H1 (cell line): Measurements from ENCODE around the gene CLTCL1. TPM values are rescaled to one million over a fixed set of nuclear protein-coding genes. Genes with fewer than 3 reads are reported as not detected.

ENCODE experiments used
- CTCF ChIA-PET: fragments of 300-600 bp; sonication (Branson Sonifier 250); formaldehyde crosslinking; loops from one replicate; lab custom pipeline; 2021; ENCODE audit not compliant: partially characterized antibody; lab: Charles Lee
- POLR2A ChIA-PET: fragments of 300-600 bp; sonication (Branson Sonifier 250); formaldehyde crosslinking; loops from one replicate; lab custom pipeline; 2021; ENCODE audit warnings: inconsistent platforms; ENCODE audit not compliant: partially characterized antibody; lab: Charles Lee
- DNase-seq, 2 experiments: peaks; one replicate each; pipeline versions ENCODE4 v3.0.0 to v3.0.0-alpha.2; 2010 to 2022; ENCODE audit warnings: low spot score in 2 of 2, low read depth in 1 of 2, mixed read lengths in 1 of 2
- FAIRE-seq: peaks from 2 replicates; lab custom pipeline; 2011; peaks lifted over from hg19 to GRCh38; lab: Jason Lieb, UNC
- H2AFZ ChIP-seq: 2 replicates; pipeline ENCODE4 v1.8.1; 2012; ENCODE audit warnings: low read length, inconsistent platforms
- H2AK5ac ChIP-seq: 2 replicates; pipeline ENCODE4 v1.6.1; 2013; ENCODE audit warnings: low read depth, low read length
- H2BK120ac ChIP-seq: replicated peaks from 2 replicates; pipeline ENCODE3; 2013; ENCODE audit warnings: low read depth, low read length, inconsistent platforms
- H2BK12ac ChIP-seq: 2 replicates; pipeline ENCODE4 v1.6.1; 2013; ENCODE audit warnings: low read depth, low read length
- H2BK15ac ChIP-seq: 2 replicates; pipeline ENCODE4 v1.6.1; 2013; ENCODE audit warnings: low read length
- H2BK20ac ChIP-seq: 2 replicates; pipeline ENCODE4 v1.6.1; 2013; ENCODE audit warnings: low read length
- H2BK5ac ChIP-seq: 2 replicates; pipeline ENCODE4 v1.6.1; 2013; ENCODE audit warnings: low read depth, low read length
- H3K14ac ChIP-seq: 2 replicates; pipeline ENCODE4 v1.6.1; 2013; ENCODE audit warnings: inconsistent platforms; ENCODE audit not compliant: insufficient read length
- H3K18ac ChIP-seq: 2 replicates; pipeline ENCODE4 v1.6.1; 2013; ENCODE audit warnings: low read length; ENCODE audit errors: extremely low read depth
- H3K23ac ChIP-seq: 2 replicates; pipeline ENCODE4 v1.6.1; 2013; ENCODE audit warnings: inconsistent platforms; ENCODE audit not compliant: insufficient read length
- H3K23me2 ChIP-seq: 2 replicates; pipeline ENCODE4 v1.6.1; 2013; ENCODE audit warnings: low read depth, low read length
- H3K27ac ChIP-seq: 2 replicates; pipeline ENCODE4 v1.6.1; 2011; ENCODE audit warnings: low read depth, low read length, inconsistent platforms
- H3K27me3 ChIP-seq, 4 experiments: replicated peaks in 1 of 4; 1 replicate in 1 of 4; 2 replicates in 3 of 4; pipeline versions ENCODE4 v1.6.1 to v1.8.1; 2011 to 2013; ENCODE audit warnings: low read length in 3 of 4, mild to moderate bottlenecking in 3 of 4, inconsistent platforms in 2 of 4, mixed read lengths in 2 of 4, moderate library complexity in 1 of 4; ENCODE audit not compliant: control insufficient read depth in 3 of 4, insufficient read depth in 3 of 4; ENCODE audit errors: extremely low read depth in 1 of 4
- H3K36me3 ChIP-seq, 4 experiments: 2 replicates each; pipeline versions ENCODE4 v1.6.1 to v1.8.1; 2011 to 2013; ENCODE audit warnings: mild to moderate bottlenecking in 4 of 4, low read length in 3 of 4, moderate library complexity in 2 of 4, control low read depth in 1 of 4, inconsistent platforms in 1 of 4; ENCODE audit not compliant: insufficient read depth in 4 of 4, control insufficient read depth in 2 of 4
- H3K4ac ChIP-seq: replicated peaks from 2 replicates; pipeline ENCODE3; 2013; ENCODE audit warnings: low read length, low read depth, mixed read lengths, inconsistent platforms; ENCODE audit not compliant: insufficient read length
- H3K4me1 ChIP-seq, 4 experiments: replicated peaks in 1 of 4; 1 replicate in 1 of 4; 2 replicates in 3 of 4; pipeline versions ENCODE4 v1.6.1 to v1.8.1; 2011 to 2013; ENCODE audit warnings: low read length in 3 of 4, inconsistent platforms in 2 of 4, mixed read lengths in 1 of 4; ENCODE audit not compliant: insufficient read depth in 4 of 4, control insufficient read depth in 3 of 4
- H3K4me2 ChIP-seq, 2 experiments: 2 replicates each; pipeline versions ENCODE4 v1.6.1 to v1.8.1; 2011 to 2013; ENCODE audit warnings: low read depth in 2 of 2, low read length in 2 of 2, control low read depth in 1 of 2, inconsistent platforms in 1 of 2, mild to moderate bottlenecking in 1 of 2; ENCODE audit not compliant: insufficient read depth in 1 of 2
- H3K4me3 ChIP-seq, 4 experiments: fragments of 200-600, 300-600 bp in 1 of 4; sonication (generic), shearing (Covaris generic), sonication (Bioruptor Twin) in 1 of 4; 2 replicates each; pipeline versions ENCODE4 v1.5.1 to v1.8.1; 2011 to 2016; ENCODE audit warnings: low read length in 4 of 4, low read depth in 3 of 4, control low read depth in 2 of 4, inconsistent platforms in 2 of 4, mild to moderate bottlenecking in 2 of 4, mixed read lengths in 1 of 4, moderate library complexity in 1 of 4; ENCODE audit not compliant: insufficient read depth in 2 of 4; ENCODE audit errors: extremely low read depth in 1 of 4
- H3K56ac ChIP-seq: replicated peaks from 2 replicates; pipeline ENCODE3; 2013; ENCODE audit warnings: low read depth, mild to moderate bottlenecking, mixed read lengths, low read length, inconsistent platforms; ENCODE audit not compliant: insufficient read length
- H3K79me1 ChIP-seq: 2 replicates; pipeline ENCODE4 v1.6.1; 2013; ENCODE audit warnings: low read depth, low read length, control low read depth
- H3K79me2 ChIP-seq, 2 experiments: 2 replicates each; pipeline versions ENCODE4 v1.6.1 to v1.8.1; 2012 to 2013; ENCODE audit warnings: low read length in 2 of 2, mild to moderate bottlenecking in 2 of 2, inconsistent platforms in 1 of 2; ENCODE audit not compliant: insufficient read depth in 2 of 2, control insufficient read depth in 1 of 2
- H3K9ac ChIP-seq, 4 experiments: replicated peaks in 1 of 4; 1 replicate in 1 of 4; 2 replicates in 3 of 4; pipeline versions ENCODE4 v1.6.1 to v1.8.1; 2011 to 2013; ENCODE audit warnings: low read depth in 3 of 4, low read length in 3 of 4, control low read depth in 2 of 4, mild to moderate bottlenecking in 2 of 4, moderate library complexity in 2 of 4, inconsistent platforms in 1 of 4; ENCODE audit errors: extremely low read depth in 1 of 4
- H3K9me3 ChIP-seq, 2 experiments: 2 replicates each; pipeline versions ENCODE4 v1.6.1 to v1.8.1; 2012 to 2013; ENCODE audit warnings: mild to moderate bottlenecking in 2 of 2, moderate library complexity in 2 of 2, control low read depth in 1 of 2, inconsistent platforms in 1 of 2, low read depth in 1 of 2, low read length in 1 of 2, mixed read lengths in 1 of 2; ENCODE audit not compliant: insufficient read depth in 2 of 2
- H4K20me1 ChIP-seq, 2 experiments: replicated peaks in 1 of 2; 2 replicates each; pipeline versions ENCODE3 to v1.8.1; 2011 to 2013; ENCODE audit warnings: inconsistent platforms in 2 of 2, low read length in 2 of 2, mild to moderate bottlenecking in 1 of 2; ENCODE audit not compliant: insufficient read depth in 2 of 2, control insufficient read depth in 1 of 2
- H4K5ac ChIP-seq: 2 replicates; pipeline ENCODE4 v1.6.1; 2013; ENCODE audit warnings: low read length, low read depth, mixed read lengths, inconsistent platforms; ENCODE audit not compliant: insufficient read length
- H4K8ac ChIP-seq: 2 replicates; pipeline ENCODE4 v1.8.0; 2013; ENCODE audit warnings: mild to moderate bottlenecking, moderate library complexity, low read length, inconsistent platforms; ENCODE audit not compliant: insufficient read depth; ENCODE audit errors: extremely low read depth
- H4K91ac ChIP-seq: replicated peaks from 2 replicates; pipeline ENCODE3; 2013; ENCODE audit warnings: low read length, mixed read lengths, inconsistent platforms; ENCODE audit not compliant: insufficient read length
- ASH2L ChIP-seq: fragments of 200-600, 300-600 bp; sonication (generic); IDR thresholded peaks from one replicate; pipeline ENCODE4 v1.7.1; 2017; ENCODE audit warnings: low read length
- CBX8 ChIP-seq: fragments of 300-800, 300-1000 bp; sonication (generic); IDR thresholded peaks from 2 replicates; pipeline ENCODE4 v1.7.1; 2016; ENCODE audit warnings: low read depth, low read length, borderline replicate concordance
- EGR1 ChIP-seq: IDR thresholded peaks from 2 replicates; pipeline ENCODE4 v1.6.1; 2011; ENCODE audit warnings: low read depth, low read length, borderline replicate concordance
- HDAC2 ChIP-seq, 2 experiments: fragments of 300-600 bp in 1 of 2; sonication (generic) in 1 of 2; IDR thresholded peaks; 2 replicates each; pipeline ENCODE4 v1.6.1; 2011 to 2012; ENCODE audit warnings: low read depth in 2 of 2, low read length in 2 of 2, mild to moderate bottlenecking in 2 of 2, moderate library complexity in 2 of 2, borderline replicate concordance in 1 of 2, inconsistent platforms in 1 of 2
- MAFK ChIP-seq: IDR thresholded peaks from 2 replicates; pipeline ENCODE4 v1.6.1; 2012; ENCODE audit warnings: low read depth, mild to moderate bottlenecking, improper control_type of control experiment, low read length
- RFX5 ChIP-seq: IDR thresholded peaks from 2 replicates; pipeline ENCODE4 v1.6.1; 2011; ENCODE audit warnings: low read depth, low read length, improper control_type of control experiment, borderline replicate concordance
- SIRT6 ChIP-seq: IDR thresholded peaks from one replicate; pipeline ENCODE4 v1.7.1; 2012; ENCODE audit warnings: low read length, inconsistent platforms
- SP2 ChIP-seq: IDR thresholded peaks from 2 replicates; pipeline ENCODE4 v1.6.1; 2012; ENCODE audit warnings: mild to moderate bottlenecking, low read length, inconsistent platforms
- SUZ12 ChIP-seq: fragments of 200-600 bp; sonication (generic); IDR thresholded peaks from 2 replicates; pipeline ENCODE4 v1.6.1; 2012; ENCODE audit warnings: mild to moderate bottlenecking, inconsistent platforms, low read length, moderate library complexity, mixed read lengths
- TAF1 ChIP-seq: IDR thresholded peaks from 2 replicates; pipeline ENCODE4 v1.6.1; 2011; ENCODE audit warnings: mild to moderate bottlenecking, low read depth, low read length
- YY1 ChIP-seq: IDR thresholded peaks from 2 replicates; pipeline ENCODE4 v1.6.1; 2011; ENCODE audit warnings: low read depth, mild to moderate bottlenecking, low read length
- WGBS, 2 experiments: shearing (Covaris generic) in 1 of 2; methylation state at CpG; one replicate each; pipeline versions ENCODE4 v1.1.6 to v1.1.7; 2013 to 2015; ENCODE audit warnings: low lambda C conversion rate in 2 of 2, mixed read lengths in 2 of 2, inconsistent platforms in 1 of 2, low coverage in 1 of 2, missing lambda C conversion rate in 1 of 2; ENCODE audit not compliant: insufficient replicate concordance in 2 of 2, insufficient coverage in 1 of 2, insufficient read length in 1 of 2; ENCODE audit errors: extremely low coverage in 1 of 2, missing lambda C conversion rate in 1 of 2; 5-methylcytosine and 5-hydroxymethylcytosine counted together
- polyA plus RNA-seq, 7 experiments: library from polyadenylated mRNA; depleted of rRNA in 3 of 7; stranded (reverse) in 5 of 7; unstranded in 2 of 7; fragments of >200 nt in 5 of 7; fragments of 200-250 nt in 2 of 7; gene quantifications; 1 replicate in 5 of 7; 2 replicates in 1 of 7; 4 replicates in 1 of 7; pipeline versions ENCODE4 v1.2.1 to v1.2.3, GENCODE V29; 2011 to 2013; ENCODE audit warnings: missing spikeins in 2 of 7, mixed read lengths in 2 of 7
- total RNA-seq: library from RNA; stranded (reverse); fragmentation: NEBNext Ultra II Directional; extraction: Animal tissue kit (Norgen Biotek cat#: 25700); gene quantifications from 2 replicates; pipeline ENCODE4 v1.2.1, GENCODE V29; 2021
- TF ChIP-seq, protein P1 (sequence below): IDR thresholded peaks from 2 replicates; pipeline ENCODE4 v1.6.1; 2011; ENCODE audit warnings: low read depth, mild to moderate bottlenecking, low read length; ENCODE audit not compliant: insufficient read depth
- TF ChIP-seq, protein P2 (sequence below): IDR thresholded peaks from 2 replicates; pipeline ENCODE4 v1.6.1; 2012; ENCODE audit warnings: inconsistent platforms

The CLTCL1 gene
- total and polyA plus RNA-seq, 2 of the 8 experiments (the other 6 are each of a cell fraction or from before 2014, with no cell fraction given): 12.4 to 17.0 TPM

DNA sequence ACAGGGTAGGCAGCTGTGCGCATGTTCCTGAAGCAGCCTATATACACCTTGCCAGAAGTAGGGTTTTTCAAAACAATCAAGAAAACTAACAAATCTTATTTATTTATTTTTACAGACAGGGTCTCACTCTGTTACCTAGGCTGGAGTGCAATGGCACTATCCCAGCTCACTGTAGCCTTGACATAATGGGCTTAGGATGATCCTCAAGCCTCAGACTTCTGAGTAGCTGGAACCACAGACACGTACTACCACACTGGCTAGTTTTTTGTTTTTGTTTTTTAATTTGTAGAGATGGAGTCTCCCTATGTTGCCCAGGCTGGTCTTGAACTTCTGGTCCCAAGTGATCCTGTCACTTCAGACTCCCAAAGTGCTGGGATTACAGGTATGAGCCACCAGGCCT is 25.7 kb downstream of the CLTCL1 start:
- 88% methylated on average over 2 of the region's 2 CpGs; no CpG with 5 or more reads in 1 of the 2 experiments for WGBS, 2 experiments

More for the DNA sequence above, 25.7 kb downstream of the CLTCL1 start:
- H2BK120ac ChIP-seq: no peak overlapping the region
- H3K9ac ChIP-seq: no peak overlapping the region
- H4K5ac ChIP-seq: no peak overlapping the region
- H3K18ac ChIP-seq: no peak overlapping the region
- H3K36me3 ChIP-seq: no peaks in the 10 kb centered on the region; a peak in 2 of 8 replicates
- no peak overlapping the region for H3K4ac ChIP-seq
- H2BK15ac ChIP-seq: no peak overlapping the region
- H4K8ac ChIP-seq: no peak overlapping the region
- no peak overlapping the region for H3K27ac ChIP-seq
- TF ChIP-seq YY1 (no peak), MAFK (no peak), CBX8 (no peak), ASH2L (no peak), RFX5 (no peak), EGR1 (no peak), SIRT6 (no peak), SP2 (no peak), SUZ12 (no peak), TAF1 (no peak), HDAC2 (IDR thresholded peaks at IDR 0.05; ENCODE audit: borderline replicate concordance in 1 of 2, low read depth in 2 of 2, low read length in 2 of 2) (no peak)
- TF ChIP-seq, protein P1, sequence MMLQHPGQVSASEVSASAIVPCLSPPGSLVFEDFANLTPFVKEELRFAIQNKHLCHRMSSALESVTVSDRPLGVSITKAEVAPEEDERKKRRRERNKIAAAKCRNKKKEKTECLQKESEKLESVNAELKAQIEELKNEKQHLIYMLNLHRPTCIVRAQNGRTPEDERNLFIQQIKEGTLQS: no peak
- TF ChIP-seq, protein P2, sequence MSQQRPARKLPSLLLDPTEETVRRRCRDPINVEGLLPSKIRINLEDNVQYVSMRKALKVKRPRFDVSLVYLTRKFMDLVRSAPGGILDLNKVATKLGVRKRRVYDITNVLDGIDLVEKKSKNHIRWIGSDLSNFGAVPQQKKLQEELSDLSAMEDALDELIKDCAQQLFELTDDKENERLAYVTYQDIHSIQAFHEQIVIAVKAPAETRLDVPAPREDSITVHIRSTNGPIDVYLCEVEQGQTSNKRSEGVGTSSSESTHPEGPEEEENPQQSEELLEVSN: no peak
- no peak overlapping the region for H2BK5ac ChIP-seq
- H3K79me1 ChIP-seq: no peaks in the 10 kb centered on the region
- DNase-seq (no peak), FAIRE-seq (no peak)
- ChIA-PET POLR2A (interaction anchor here (1.2 kb wide), 1 partner anchor 29 kb away, joined by 3 read pairs; no protein-coding TSS in a partner anchor), CTCF (interaction anchor here (1.3 kb wide), 1 partner anchor 86 kb away, joined by 3 read pairs; no protein-coding TSS in a partner anchor)
- no peak overlapping the region for H4K91ac ChIP-seq
- H3K79me2 ChIP-seq: no peaks in the 10 kb centered on the region
- H3K27me3 ChIP-seq: no peaks in the 10 kb centered on the region
- H2AK5ac ChIP-seq: no peak overlapping the region
- no peak overlapping the region for H2AFZ ChIP-seq
- no peaks in the 10 kb centered on the region for H3K4me1 ChIP-seq
- H3K4me3 ChIP-seq: no peak overlapping the region
- H2BK20ac ChIP-seq: no peak overlapping the region
- H4K20me1 ChIP-seq: no peaks in the 10 kb centered on the region
- no peak overlapping the region for H3K4me2 ChIP-seq
- H3K14ac ChIP-seq: no peak overlapping the region
- no peak overlapping the region for H2BK12ac ChIP-seq
- no peak overlapping the region for H3K23ac ChIP-seq
- no peaks in the 10 kb centered on the region for H3K23me2 ChIP-seq
- peaks cover 0 to 2% of the 10 kb centered on the region in 2 experiments; a peak in 1 of 4 replicates for H3K9me3 ChIP-seq
- no peak overlapping the region for H3K56ac ChIP-seq
